Stomach smooth muscle (tissue), 2 donors: Measurements from ENCODE around the gene SEMA6A.

Experiments used
- H3K27ac ChIP-seq: one replicate; pipeline ENCODE4 v1.7.0; 2013; ENCODE audit warnings: mild to moderate bottlenecking, low read length, inconsistent platforms
- H3K27me3 ChIP-seq, 2 donors: one replicate each; pipeline ENCODE4 v1.7.0; 2013; ENCODE audit warnings: low read length in 2 of 2; ENCODE audit not compliant: insufficient read depth in 2 of 2, control insufficient read depth in 1 of 2
- H3K36me3 ChIP-seq, 2 donors: one replicate each; pipeline ENCODE4 v1.7.0; 2013; ENCODE audit warnings: low read length in 2 of 2; ENCODE audit not compliant: control insufficient read depth in 2 of 2, insufficient read depth in 2 of 2
- H3K4me1 ChIP-seq: one replicate; pipeline ENCODE4 v1.7.0; 2013; ENCODE audit warnings: low read length; ENCODE audit not compliant: control insufficient read depth, insufficient read depth
- H3K4me3 ChIP-seq, 2 donors: one replicate each; pipeline ENCODE4 v1.7.0; 2013; ENCODE audit warnings: low read length in 2 of 2
- H3K9ac ChIP-seq, 2 donors: one replicate each; pipeline ENCODE4 v1.7.0; 2013; ENCODE audit warnings: low read length in 2 of 2, mild to moderate bottlenecking in 1 of 2
- H3K9me3 ChIP-seq, 2 donors: one replicate each; pipeline ENCODE4 v1.7.0; 2013; ENCODE audit warnings: low read length in 2 of 2; ENCODE audit not compliant: control insufficient read depth in 2 of 2
- donor health status: healthy.
- donor health status: Pancreatic carcinoma.

The SEMA6A gene

GRCh38 chr5:116437351-116437705 lies 137.3 kb downstream of the SEMA6A start:
- H3K9ac ChIP-seq, result no peak overlapping the region
- H3K27me3 ChIP-seq, result no peaks in the 10 kb centered on the region
- no peak overlapping the region for H3K27ac ChIP-seq
- peaks cover 7% of the 10 kb centered on the region for H3K4me1 ChIP-seq
- H3K9me3 ChIP-seq, result no peaks in the 10 kb centered on the region
- H3K36me3 ChIP-seq, result no peaks in the 10 kb centered on the region
- no peak overlapping the region for H3K4me3 ChIP-seq

GRCh38 chr5:116436674-116437350 lies 137.8 kb downstream of the SEMA6A start:
- no peak overlapping the region for H3K27ac ChIP-seq
- H3K9ac ChIP-seq, result no peak overlapping the region
- H3K27me3 ChIP-seq, result no peaks in the 10 kb centered on the region
- H3K4me3 ChIP-seq, result no peak overlapping the region
- no peaks in the 10 kb centered on the region for H3K9me3 ChIP-seq
- H3K36me3 ChIP-seq, result no peaks in the 10 kb centered on the region
- H3K4me1 ChIP-seq, result peaks cover 2% of the 10 kb centered on the region

- Histone ChIP-seq H3K27ac (no peak overlapping the region), H3K9ac (no peak overlapping the region), H3K4me3 (no peak overlapping the region)
Observed at GRCh38 chr5:116428966-116429365, 145.7 kb downstream of the SEMA6A start.

GRCh38 chr5:116428413-116428812 lies 146.2 kb downstream of the SEMA6A start:
- no peak overlapping the region for H3K27ac ChIP-seq
- no peaks in the 10 kb centered on the region for H3K9me3 ChIP-seq
- no peaks in the 10 kb centered on the region for H3K27me3 ChIP-seq
- no peaks in the 10 kb centered on the region for H3K36me3 ChIP-seq
- H3K4me3 ChIP-seq, result no peak overlapping the region
- peaks cover 10% of the 10 kb centered on the region for H3K4me1 ChIP-seq
- H3K9ac ChIP-seq, result no peak overlapping the region

More at GRCh38 chr5:116428966-116429365, 145.7 kb downstream of the SEMA6A start:
- no peaks in the 10 kb centered on the region for H3K27me3 ChIP-seq
- no peaks in the 10 kb centered on the region for H3K9me3 ChIP-seq
- H3K36me3 ChIP-seq, result no peaks in the 10 kb centered on the region
- peaks cover 10% of the 10 kb centered on the region for H3K4me1 ChIP-seq

- no peaks in the 10 kb centered on the region for H3K27me3 ChIP-seq
- peaks cover 8% of the 10 kb centered on the region for H3K4me1 ChIP-seq
- H3K9ac ChIP-seq, result no peak overlapping the region
- no peaks in the 10 kb centered on the region for H3K36me3 ChIP-seq
- no peaks in the 10 kb centered on the region for H3K9me3 ChIP-seq
- H3K27ac ChIP-seq, result no peak overlapping the region
- no peak overlapping the region for H3K4me3 ChIP-seq
Observed at GRCh38 chr5:116424951-116425350, 149.7 kb downstream of the SEMA6A start.

- H3K27ac ChIP-seq, result no peak overlapping the region
- no peak overlapping the region for H3K9ac ChIP-seq
- peaks cover 8% of the 10 kb centered on the region for H3K4me1 ChIP-seq
- no peaks in the 10 kb centered on the region for H3K27me3 ChIP-seq
- no peaks in the 10 kb centered on the region for H3K9me3 ChIP-seq
- no peak overlapping the region for H3K4me3 ChIP-seq
- no peaks in the 10 kb centered on the region for H3K36me3 ChIP-seq
Observed at GRCh38 chr5:116424258-116424615, 150.4 kb downstream of the SEMA6A start.

DNA sequence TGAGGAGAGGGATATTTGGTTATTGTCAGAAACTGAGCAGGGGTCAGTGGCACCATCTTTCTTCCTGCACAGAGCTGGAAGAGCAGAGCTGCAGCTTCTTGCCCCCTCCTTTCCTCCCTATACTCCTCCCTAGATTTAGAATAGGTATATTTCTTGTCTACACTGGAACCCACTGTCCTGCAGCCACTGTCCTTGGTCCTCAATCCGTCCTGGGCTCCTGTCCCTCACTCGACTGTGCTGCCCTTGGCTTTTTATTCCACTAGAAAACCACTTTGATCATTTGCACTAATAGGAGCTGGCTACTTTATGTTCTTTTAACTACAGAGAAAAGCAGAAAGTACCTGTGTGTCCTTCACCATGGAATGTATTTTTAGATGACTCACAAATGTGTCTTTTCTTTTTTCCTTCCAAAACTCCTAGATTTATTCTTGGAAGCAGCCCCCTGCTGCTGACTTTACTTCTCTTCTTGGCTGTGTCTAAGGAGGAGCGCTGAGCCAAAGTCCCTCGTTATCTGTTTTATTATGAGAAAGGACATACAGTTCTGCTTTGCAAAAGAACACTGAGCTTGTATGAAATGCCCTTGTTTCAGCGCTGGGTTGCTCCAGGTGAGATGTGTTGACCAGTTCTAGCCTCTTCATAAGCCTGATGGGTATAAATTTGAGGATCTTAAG lies 150.9 kb downstream of the SEMA6A start:
- Histone ChIP-seq H3K9ac (no peak overlapping the region), H3K4me3 (no peak overlapping the region), H3K9me3 (no peaks in the 10 kb centered on the region), H3K4me1 (peaks cover 5% of the 10 kb centered on the region), H3K27ac (no peak overlapping the region), H3K27me3 (no peaks in the 10 kb centered on the region), H3K36me3 (no peaks in the 10 kb centered on the region)

GRCh38 chr5:116423141-116423540 lies 151.5 kb downstream of the SEMA6A start:
- no peaks in the 10 kb centered on the region for H3K9me3 ChIP-seq
- no peaks in the 10 kb centered on the region for H3K27me3 ChIP-seq
- H3K27ac ChIP-seq, result no peak overlapping the region
- H3K36me3 ChIP-seq, result no peaks in the 10 kb centered on the region
- no peak overlapping the region for H3K9ac ChIP-seq
- no peak overlapping the region for H3K4me3 ChIP-seq
- H3K4me1 ChIP-seq, result no peaks in the 10 kb centered on the region

GRCh38 chr5:116421080-116421629 lies 153.5 kb downstream of the SEMA6A start:
- no peak overlapping the region for H3K9ac ChIP-seq
- H3K4me1 ChIP-seq, result no peaks in the 10 kb centered on the region
- no peak overlapping the region for H3K4me3 ChIP-seq
- no peaks in the 10 kb centered on the region for H3K9me3 ChIP-seq
- H3K27me3 ChIP-seq, result no peaks in the 10 kb centered on the region
- no peaks in the 10 kb centered on the region for H3K36me3 ChIP-seq
- H3K27ac ChIP-seq, result no peak overlapping the region

DNA sequence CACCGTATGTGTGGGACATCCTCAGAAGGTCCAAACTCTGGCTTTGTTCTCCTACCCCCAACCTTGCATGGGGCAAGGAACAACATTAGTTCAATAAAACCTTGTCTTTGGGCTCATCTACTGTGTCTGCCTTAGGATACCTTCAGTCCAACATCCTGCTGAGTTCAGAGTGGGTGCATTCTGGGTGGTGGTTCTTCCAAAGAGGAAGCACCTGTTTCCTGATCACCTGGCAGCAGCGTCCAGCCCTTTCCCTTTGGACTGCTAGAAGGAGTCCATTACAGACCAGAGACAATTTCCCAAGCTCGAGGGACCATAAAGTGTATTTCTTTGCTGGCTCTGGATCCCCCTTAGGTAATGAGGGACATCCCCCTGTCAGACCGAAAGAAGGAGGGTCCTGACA lies 154.1 kb downstream of the SEMA6A start:
- H3K9ac ChIP-seq, result no peak overlapping the region
- no peaks in the 10 kb centered on the region for H3K36me3 ChIP-seq
- no peak overlapping the region for H3K4me3 ChIP-seq
- H3K27me3 ChIP-seq, result no peaks in the 10 kb centered on the region
- no peaks in the 10 kb centered on the region for H3K9me3 ChIP-seq
- H3K4me1 ChIP-seq, result peaks cover 2% of the 10 kb centered on the region
- no peak overlapping the region for H3K27ac ChIP-seq

DNA sequence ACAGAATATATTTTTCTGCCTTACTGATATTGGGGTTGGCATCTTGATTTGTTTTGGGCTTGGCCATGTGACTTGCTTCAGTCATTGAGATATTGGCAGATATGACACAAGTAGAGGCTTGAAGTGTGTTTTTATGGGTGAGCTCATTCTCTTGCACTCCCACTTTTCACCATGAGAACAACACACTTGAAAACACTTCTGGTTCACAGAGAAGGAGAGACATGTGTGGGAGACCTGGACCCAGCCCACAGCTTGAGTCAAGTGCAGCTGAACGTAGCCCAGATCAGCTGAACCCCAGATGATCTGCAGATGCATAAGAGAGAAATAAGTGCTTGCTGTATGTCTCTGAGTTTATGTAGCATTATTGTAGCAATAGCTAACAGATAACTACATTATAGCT lies 155.4 kb downstream of the SEMA6A start:
- H3K9me3 ChIP-seq, result no peaks in the 10 kb centered on the region
- no peaks in the 10 kb centered on the region for H3K27me3 ChIP-seq
- H3K27ac ChIP-seq, result no peak overlapping the region
- H3K36me3 ChIP-seq, result no peaks in the 10 kb centered on the region
- no peak overlapping the region for H3K9ac ChIP-seq
- H3K4me3 ChIP-seq, result no peak overlapping the region
- H3K4me1 ChIP-seq, result peaks cover 4% of the 10 kb centered on the region
